Mesendoderm (in vitro differentiated cells): ENCODE results near the gene AOPEP.

Source experiments
- DNase-seq: peaks from one replicate; pipeline ENCODE4 v3.0.0; 2013
- H2AK5ac ChIP-seq: 2 replicates; pipeline ENCODE4 v1.6.1; 2013; ENCODE audit warnings: low read length, inconsistent platforms
- H2BK120ac ChIP-seq: 2 replicates; pipeline ENCODE4 v1.6.1; 2013; ENCODE audit warnings: low read depth, mild to moderate bottlenecking, low read length, moderate library complexity, mixed read lengths
- H2BK15ac ChIP-seq: replicated peaks from 2 replicates; pipeline ENCODE4 v1.6.1; 2013; ENCODE audit warnings: low read depth, mild to moderate bottlenecking, moderate library complexity
- H2BK5ac ChIP-seq: 2 replicates; pipeline ENCODE4 v1.6.1; 2013; ENCODE audit warnings: low read length, inconsistent platforms
- H3K18ac ChIP-seq: 2 replicates; pipeline ENCODE4 v1.6.1; 2013; ENCODE audit warnings: mild to moderate bottlenecking, low read length, mixed read lengths
- H3K23ac ChIP-seq: one replicate; pipeline ENCODE4 v1.6.1; 2013; ENCODE audit warnings: low read length
- H3K27ac ChIP-seq: 2 replicates; pipeline ENCODE4 v1.5.1; 2013; ENCODE audit warnings: low read depth, mild to moderate bottlenecking, inconsistent platforms, low read length, moderate library complexity
- H3K27me3 ChIP-seq: 2 replicates; pipeline ENCODE4 v1.6.1; 2013; ENCODE audit warnings: low read length, control low read depth, mild to moderate bottlenecking, inconsistent platforms; ENCODE audit not compliant: insufficient read depth, poor library complexity
- H3K36me3 ChIP-seq: 2 replicates; pipeline ENCODE4 v1.6.1; 2013; ENCODE audit warnings: low read length, inconsistent platforms; ENCODE audit not compliant: control insufficient read depth, insufficient read depth
- H3K4ac ChIP-seq: one replicate; pipeline ENCODE4 v1.6.1; 2013; ENCODE audit warnings: low read depth, mild to moderate bottlenecking, low read length, moderate library complexity
- H3K4me1 ChIP-seq: 2 replicates; pipeline ENCODE4 v1.6.1; 2013; ENCODE audit warnings: low read depth, low read length, inconsistent platforms; ENCODE audit not compliant: control insufficient read depth
- H3K4me2 ChIP-seq: 2 replicates; pipeline ENCODE4 v1.6.1; 2013; ENCODE audit warnings: low read length
- H3K4me3 ChIP-seq: 2 replicates; pipeline ENCODE4 v1.5.1; 2013; ENCODE audit warnings: mild to moderate bottlenecking, low read length
- H3K56ac ChIP-seq: one replicate; pipeline ENCODE4 v1.6.1; 2013; ENCODE audit warnings: low read length
- H3K79me1 ChIP-seq: 2 replicates; pipeline ENCODE4 v1.6.1; 2013; ENCODE audit warnings: low read length, inconsistent platforms
- H3K79me2 ChIP-seq: 2 replicates; pipeline ENCODE4 v1.6.1; 2013; ENCODE audit warnings: mild to moderate bottlenecking, low read length; ENCODE audit not compliant: control insufficient read depth, insufficient read depth
- H3K9ac ChIP-seq: 2 replicates; pipeline ENCODE4 v1.6.1; 2013; ENCODE audit warnings: low read length, inconsistent platforms
- H4K5ac ChIP-seq: one replicate; pipeline ENCODE4 v1.6.1; 2013; ENCODE audit warnings: low read length
- H4K8ac ChIP-seq: one replicate; pipeline ENCODE4 v1.6.1; 2013; ENCODE audit warnings: low read depth, mild to moderate bottlenecking, control low read depth, low read length, moderate library complexity
- WGBS: extraction: QIAGEN DNeasy Blood & Tissue Kit; methylation state at CpG from one replicate; pipeline ENCODE4 v1.1.7; 2013; ENCODE audit warnings: low lambda C conversion rate, missing lambda C conversion rate; ENCODE audit not compliant: insufficient coverage; ENCODE audit errors: extremely low coverage; 5-methylcytosine and 5-hydroxymethylcytosine counted together

The AOPEP gene

GRCh38 chr9:94770334-94770733 is 43.8 kb downstream of the AOPEP start:
- no peak overlapping the region for H3K4ac ChIP-seq
- no CpG with 5 or more reads among the region's 6 CpGs for WGBS
- no peak for DNase-seq
- H3K56ac ChIP-seq, result no peak overlapping the region
- H3K27ac ChIP-seq, result no peak overlapping the region
- no peaks in the 10 kb centered on the region for H3K79me1 ChIP-seq
- H3K4me3 ChIP-seq, result no peak overlapping the region
- H4K5ac ChIP-seq, result no peak overlapping the region
- no peaks in the 10 kb centered on the region for H3K27me3 ChIP-seq
- no peak overlapping the region for H4K8ac ChIP-seq
- no peak overlapping the region for H3K18ac ChIP-seq
- H2BK120ac ChIP-seq, result no peak overlapping the region
- no peak overlapping the region for H3K4me2 ChIP-seq
- H3K36me3 ChIP-seq, result no peaks in the 10 kb centered on the region
- H3K79me2 ChIP-seq, result no peaks in the 10 kb centered on the region
- no peak overlapping the region for H3K23ac ChIP-seq
- no peak overlapping the region for H2AK5ac ChIP-seq
- H2BK15ac ChIP-seq, result no peak overlapping the region
- peaks cover 2% of the 10 kb centered on the region for H3K4me1 ChIP-seq
- H2BK5ac ChIP-seq, result no peak overlapping the region
- no peak overlapping the region for H3K9ac ChIP-seq

- WGBS, result no CpG with 5 or more reads among the region's 3 CpGs
- H2AK5ac ChIP-seq, result no peak overlapping the region
- H3K36me3 ChIP-seq, result no peaks in the 10 kb centered on the region
- no peak overlapping the region for H3K18ac ChIP-seq
- H3K4me2 ChIP-seq, result no peak overlapping the region
- H3K4ac ChIP-seq, result no peak overlapping the region
- peaks cover 2% of the 10 kb centered on the region for H3K4me1 ChIP-seq
- no peak overlapping the region for H4K5ac ChIP-seq
- no peaks in the 10 kb centered on the region for H3K27me3 ChIP-seq
- H3K4me3 ChIP-seq, result no peak overlapping the region
- H2BK15ac ChIP-seq, result no peak overlapping the region
- H3K79me2 ChIP-seq, result no peaks in the 10 kb centered on the region
- no peak overlapping the region for H3K56ac ChIP-seq
- no peak overlapping the region for H3K23ac ChIP-seq
- no peak for DNase-seq
- H3K27ac ChIP-seq, result no peak overlapping the region
- no peak overlapping the region for H3K9ac ChIP-seq
- H2BK5ac ChIP-seq, result no peak overlapping the region
- H2BK120ac ChIP-seq, result no peak overlapping the region
- no peak overlapping the region for H4K8ac ChIP-seq
- H3K79me1 ChIP-seq, result no peaks in the 10 kb centered on the region
These were observed 44.6 kb downstream of the AOPEP start for GRCh38 chr9:94771096-94771495.

GRCh38 chr9:94772144-94772543 is 45.6 kb downstream of the AOPEP start:
- Histone ChIP-seq H3K23ac (no peak overlapping the region), H3K79me2 (no peaks in the 10 kb centered on the region), H3K27me3 (no peaks in the 10 kb centered on the region), H3K36me3 (no peaks in the 10 kb centered on the region), H2AK5ac (no peak overlapping the region), H3K9ac (no peak overlapping the region), H2BK5ac (no peak overlapping the region), H3K27ac (no peak overlapping the region), H2BK15ac (no peak overlapping the region), H2BK120ac (no peak overlapping the region), H3K56ac (no peak overlapping the region), H3K4me1 (peaks cover 2% of the 10 kb centered on the region), H4K5ac (no peak overlapping the region), H3K4me2 (no peak overlapping the region), H3K4me3 (no peak overlapping the region), H4K8ac (no peak overlapping the region), H3K18ac (no peak overlapping the region), H3K79me1 (no peaks in the 10 kb centered on the region), H3K4ac (peak overlapping the region; percentile 11)
- no CpG with 5 or more reads among the region's 3 CpGs for WGBS
- DNase-seq, result no peak

DNA sequence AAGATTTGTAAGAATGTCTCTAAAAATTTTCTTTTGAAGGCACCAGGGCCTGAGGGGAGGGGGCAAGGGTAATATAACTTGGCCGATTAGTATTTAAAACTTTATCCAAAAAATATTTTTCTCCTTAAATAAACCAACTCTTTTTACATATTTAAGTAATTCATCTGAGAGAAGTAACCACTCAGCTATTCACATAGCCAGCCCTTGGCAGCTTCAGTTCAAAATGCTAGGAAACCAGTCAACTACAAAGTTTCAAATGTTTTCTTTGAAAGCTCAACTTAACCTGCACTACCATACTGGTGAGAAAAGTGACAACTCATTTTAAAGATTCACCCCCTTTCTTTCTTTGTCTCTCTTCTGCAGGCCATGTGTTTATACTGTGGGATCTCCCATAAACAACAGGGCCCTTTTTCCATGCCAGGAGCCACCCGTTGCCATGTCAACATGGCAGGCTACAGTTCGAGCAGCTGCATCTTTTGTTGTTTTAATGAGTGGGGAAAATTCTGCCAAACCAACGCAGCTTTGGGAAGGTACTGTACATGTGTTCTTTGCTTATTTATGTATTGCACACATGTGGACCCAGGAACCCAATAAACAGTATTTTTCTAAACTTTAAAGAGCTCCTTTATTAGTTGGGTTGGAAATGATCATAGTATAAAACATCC is 46.3 kb downstream of the AOPEP start:
- no peak overlapping the region for H3K4me2 ChIP-seq
- H3K4me1 ChIP-seq, result peaks cover 2% of the 10 kb centered on the region
- DNase-seq, result no peak
- H3K79me2 ChIP-seq, result no peaks in the 10 kb centered on the region
- WGBS, result no CpG with 5 or more reads among the region's 4 CpGs
- no peak overlapping the region for H2BK15ac ChIP-seq
- H3K18ac ChIP-seq, result no peak overlapping the region
- H3K23ac ChIP-seq, result no peak overlapping the region
- H3K36me3 ChIP-seq, result no peaks in the 10 kb centered on the region
- no peak overlapping the region for H3K4ac ChIP-seq
- H2AK5ac ChIP-seq, result no peak overlapping the region
- H2BK5ac ChIP-seq, result no peak overlapping the region
- no peak overlapping the region for H3K9ac ChIP-seq
- no peak overlapping the region for H3K56ac ChIP-seq
- H3K27me3 ChIP-seq, result no peaks in the 10 kb centered on the region
- H3K79me1 ChIP-seq, result no peaks in the 10 kb centered on the region
- H4K8ac ChIP-seq, result no peak overlapping the region
- no peak overlapping the region for H3K27ac ChIP-seq
- H3K4me3 ChIP-seq, result no peak overlapping the region
- H2BK120ac ChIP-seq, result no peak overlapping the region
- no peak overlapping the region for H4K5ac ChIP-seq

DNA sequence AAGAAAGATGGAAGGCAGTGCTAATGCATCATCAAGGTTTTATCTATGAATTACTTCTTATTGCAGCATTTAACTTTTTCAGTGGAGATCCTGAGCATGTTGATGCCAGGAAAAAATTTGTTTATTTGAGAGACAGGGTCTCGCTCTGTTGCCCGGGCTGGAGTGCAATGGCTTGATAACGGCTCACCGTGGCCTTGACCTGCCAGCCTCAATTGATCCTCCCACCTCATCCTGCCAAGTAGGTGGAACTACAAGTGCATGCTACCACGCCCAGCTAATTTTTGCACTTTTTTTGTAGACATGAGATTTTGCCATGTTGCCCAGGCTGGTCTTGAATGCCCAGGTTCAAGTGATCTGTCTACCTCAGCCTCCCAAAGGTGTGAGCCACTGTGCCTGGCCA is 47.2 kb downstream of the AOPEP start:
- H3K27ac ChIP-seq, result no peak overlapping the region
- no peak for DNase-seq
- no peak overlapping the region for H3K18ac ChIP-seq
- no peaks in the 10 kb centered on the region for H3K27me3 ChIP-seq
- H2BK120ac ChIP-seq, result no peak overlapping the region
- H3K4me1 ChIP-seq, result no peaks in the 10 kb centered on the region
- H3K4me2 ChIP-seq, result no peak overlapping the region
- H4K5ac ChIP-seq, result no peak overlapping the region
- H3K4ac ChIP-seq, result no peak overlapping the region
- H4K8ac ChIP-seq, result no peak overlapping the region
- H2BK15ac ChIP-seq, result no peak overlapping the region
- no peak overlapping the region for H2AK5ac ChIP-seq
- no peak overlapping the region for H3K4me3 ChIP-seq
- H3K79me2 ChIP-seq, result no peaks in the 10 kb centered on the region
- H2BK5ac ChIP-seq, result no peak overlapping the region
- H3K56ac ChIP-seq, result no peak overlapping the region
- H3K36me3 ChIP-seq, result no peaks in the 10 kb centered on the region
- H3K23ac ChIP-seq, result no peak overlapping the region
- no peak overlapping the region for H3K9ac ChIP-seq
- WGBS, result no CpG with 5 or more reads among the region's 5 CpGs
- H3K79me1 ChIP-seq, result no peaks in the 10 kb centered on the region

DNA sequence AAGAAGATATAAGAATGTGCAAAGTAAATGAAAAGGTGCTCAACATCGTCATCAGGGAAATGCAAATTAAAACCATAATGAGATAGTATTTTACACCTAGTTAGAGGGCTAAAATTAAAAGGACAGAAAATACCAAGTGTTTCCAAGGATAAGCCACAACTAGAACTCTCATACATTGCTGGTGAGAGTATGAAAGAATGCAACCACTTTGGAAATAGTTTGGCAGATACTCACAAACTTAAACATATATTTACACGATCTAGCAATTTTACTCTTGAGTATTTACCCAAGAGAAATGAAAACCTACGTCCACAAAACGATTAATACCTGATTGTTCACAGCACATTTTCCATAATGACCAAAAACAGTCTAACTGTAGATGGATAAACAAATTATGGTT is 51.5 kb downstream of the AOPEP start:
- H3K79me2 ChIP-seq, result no peaks in the 10 kb centered on the region
- no peak overlapping the region for H3K27ac ChIP-seq
- H2AK5ac ChIP-seq, result no peak overlapping the region
- H2BK15ac ChIP-seq, result no peak overlapping the region
- H3K79me1 ChIP-seq, result no peaks in the 10 kb centered on the region
- no peak overlapping the region for H3K56ac ChIP-seq
- H3K4ac ChIP-seq, result no peak overlapping the region
- no peak overlapping the region for H4K8ac ChIP-seq
- H3K4me1 ChIP-seq, result no peaks in the 10 kb centered on the region
- no peak overlapping the region for H3K4me3 ChIP-seq
- no peak overlapping the region for H3K4me2 ChIP-seq
- H2BK5ac ChIP-seq, result no peak overlapping the region
- no peak overlapping the region for H2BK120ac ChIP-seq
- no peak for DNase-seq
- no peak overlapping the region for H3K9ac ChIP-seq
- H3K36me3 ChIP-seq, result no peaks in the 10 kb centered on the region
- 100% methylated on average over 2 of the region's 4 CpGs for WGBS
- no peak overlapping the region for H3K18ac ChIP-seq
- no peaks in the 10 kb centered on the region for H3K27me3 ChIP-seq
- no peak overlapping the region for H4K5ac ChIP-seq
- no peak overlapping the region for H3K23ac ChIP-seq
